SK-N-SH (cell line): ENCODE data around the gene NHS. TPM values are rescaled to one million over a fixed set of nuclear protein-coding genes. Genes with fewer than 3 reads are reported as not detected.

ENCODE experiments used
- CTCF ChIA-PET: fragments of 300-600, 350-600 bp; formaldehyde crosslinking; extraction: SDS; loops from one replicate; lab custom pipeline; 2021; lab: Yijun Ruan, JAX
- POLR2A ChIA-PET: fragments of 350-600 bp; sonication (Branson Sonifier 250); formaldehyde crosslinking; extraction: SDS; loops from one replicate; lab custom pipeline; 2020; ENCODE audit warnings: antibody characterized with exemption, inconsistent platforms; lab: Yijun Ruan, JAX
- DNase-seq: peaks from one replicate; pipeline ENCODE4 v3.0.0; 2012
- H2AFZ ChIP-seq: fragments of 200-600 bp; sonication (generic); 2 replicates; pipeline ENCODE4 v1.8.1; 2016; ENCODE audit warnings: antibody characterized with exemption, mild to moderate bottlenecking, low read depth
- H3F3A ChIP-seq: fragments of 200-600 bp; sonication (generic); replicated peaks from 2 replicates; pipeline ENCODE3; 2016; ENCODE audit warnings: antibody characterized with exemption, mild to moderate bottlenecking; ENCODE audit not compliant: insufficient read depth
- H3K27ac ChIP-seq, 2 experiments: fragments of 200-500 bp in 1 of 2; fragments of 200-600 bp in 1 of 2; sonication (Bioruptor generic) in 1 of 2; sonication (generic), shearing (Covaris generic) in 1 of 2; 2 replicates each; pipeline versions ENCODE4 v1.5.1 to v1.6.1; 2014 to 2016; ENCODE audit warnings: low read depth in 2 of 2, inconsistent platforms in 1 of 2, low read length in 1 of 2, mild to moderate bottlenecking in 1 of 2, mixed read lengths in 1 of 2
- H3K27me3 ChIP-seq: fragments of 200-600 bp; sonication (generic), shearing (Covaris generic); 2 replicates; pipeline ENCODE4 v1.6.1; 2016; ENCODE audit warnings: mixed run types; ENCODE audit not compliant: insufficient read depth
- H3K36me3 ChIP-seq, 2 experiments: fragments of 200-500 bp in 1 of 2; fragments of 200-600 bp in 1 of 2; sonication (Bioruptor generic) in 1 of 2; sonication (generic) in 1 of 2; replicated peaks in 1 of 2; 2 replicates each; pipeline versions ENCODE3 to v1.5.1; 2014 to 2016; ENCODE audit warnings: low read length in 1 of 2, mild to moderate bottlenecking in 1 of 2; ENCODE audit not compliant: insufficient read depth in 2 of 2, control insufficient read depth in 1 of 2
- H3K4me1 ChIP-seq, 2 experiments: fragments of 200-500 bp in 1 of 2; fragments of 200-600 bp in 1 of 2; sonication (Bioruptor generic) in 1 of 2; sonication (generic), shearing (Covaris generic) in 1 of 2; 2 replicates each; pipeline versions ENCODE4 v1.5.1 to v1.6.1; 2014 to 2016; ENCODE audit warnings: low read depth in 1 of 2, low read length in 1 of 2, mixed run types in 1 of 2; ENCODE audit not compliant: insufficient read depth in 2 of 2, control insufficient read depth in 1 of 2
- H3K4me2 ChIP-seq: fragments of 200-600 bp; sonication (generic), shearing (Covaris generic); 2 replicates; pipeline ENCODE4 v1.6.1; 2017; ENCODE audit warnings: mixed run types
- H3K4me3 ChIP-seq, 2 experiments: fragments of 200-500 bp in 1 of 2; fragments of 200-600 bp in 1 of 2; sonication (Bioruptor generic) in 1 of 2; sonication (generic), shearing (Covaris generic) in 1 of 2; 2 replicates each; pipeline versions ENCODE4 v1.5.1 to v1.8.1; 2014 to 2016; ENCODE audit warnings: low read depth in 2 of 2, inconsistent platforms in 1 of 2, low read length in 1 of 2, mild to moderate bottlenecking in 1 of 2, mixed read lengths in 1 of 2, moderate library complexity in 1 of 2
- H3K79me2 ChIP-seq: fragments of 200-600 bp; sonication (generic); 2 replicates; pipeline ENCODE4 v1.8.1; 2017; ENCODE audit warnings: mild to moderate bottlenecking; ENCODE audit not compliant: insufficient read depth
- H3K9ac ChIP-seq: fragments of 200-600 bp; sonication (generic); 2 replicates; pipeline ENCODE4 v1.6.1; 2017; ENCODE audit warnings: mixed run types
- H3K9me2 ChIP-seq: fragments of 200-600 bp; sonication (generic); 2 replicates; pipeline ENCODE4 v1.6.1; 2017; ENCODE audit warnings: mixed run types
- H3K9me3 ChIP-seq: fragments of 200-600 bp; sonication (generic); 2 replicates; pipeline ENCODE4 v1.6.1; 2017; ENCODE audit warnings: mixed run types, mild to moderate bottlenecking, moderate library complexity
- H4K20me1 ChIP-seq: fragments of 200-600 bp; sonication (generic); 2 replicates; pipeline ENCODE4 v1.6.1; 2017; ENCODE audit warnings: mild to moderate bottlenecking, mixed run types; ENCODE audit not compliant: insufficient read depth
- CTCF ChIP-seq: fragments of 200-600 bp; sonication (generic); IDR thresholded peaks from 2 replicates; pipeline ENCODE4 v1.6.1; 2017; ENCODE audit warnings: antibody characterized with exemption, mild to moderate bottlenecking, moderate library complexity
- EP300 ChIP-seq, 2 experiments: IDR thresholded peaks; 2 replicates each; pipeline versions ENCODE4 v1.4.0 to v1.6.1; 2012; ENCODE audit warnings: borderline replicate concordance in 1 of 2, low read depth in 1 of 2, low read length in 1 of 2
- EZH2phosphoT487 ChIP-seq: fragments of 200-600 bp; sonication (generic); IDR thresholded peaks from 2 replicates; pipeline ENCODE4 v1.6.1; 2017; ENCODE audit warnings: low read depth, mixed run types, mild to moderate bottlenecking, antibody characterized with exemption, moderate library complexity, borderline replicate concordance
- FOSL2 ChIP-seq: IDR thresholded peaks from 2 replicates; pipeline ENCODE4 v1.4.0; 2012; ENCODE audit warnings: low read depth, mild to moderate bottlenecking, moderate library complexity, borderline replicate concordance
- FOXM1 ChIP-seq: IDR thresholded peaks from 2 replicates; pipeline ENCODE4 v1.4.0; 2012; ENCODE audit warnings: low read depth, mild to moderate bottlenecking
- GABPA ChIP-seq: IDR thresholded peaks from 2 replicates; pipeline ENCODE4 v1.4.0; 2012; ENCODE audit warnings: low read depth, mild to moderate bottlenecking
- JUND ChIP-seq: IDR thresholded peaks from 2 replicates; pipeline ENCODE4 v1.4.0; 2012
- MEF2A ChIP-seq: IDR thresholded peaks from 2 replicates; pipeline ENCODE4 v1.4.0; 2012; ENCODE audit warnings: low read depth, borderline replicate concordance
- MXI1 ChIP-seq: IDR thresholded peaks from 2 replicates; pipeline ENCODE4 v1.6.1; 2012; ENCODE audit warnings: mild to moderate bottlenecking, low read depth, low read length, improper control_type of control experiment
- NFIC ChIP-seq: IDR thresholded peaks from 2 replicates; pipeline ENCODE4 v1.4.0; 2012; ENCODE audit warnings: borderline replicate concordance
- NRF1 ChIP-seq: IDR thresholded peaks from 2 replicates; pipeline ENCODE4 v1.6.1; 2012; ENCODE audit warnings: low read depth, mild to moderate bottlenecking, low read length
- PBX3 ChIP-seq: IDR thresholded peaks from 2 replicates; pipeline ENCODE4; 2012
- POLR2AphosphoS5 ChIP-seq: IDR thresholded peaks from 2 replicates; pipeline ENCODE4 v1.6.1; 2012; ENCODE audit warnings: low read depth, low read length
- RFX5 ChIP-seq: IDR thresholded peaks from 2 replicates; pipeline ENCODE4 v1.6.1; 2012; ENCODE audit warnings: mild to moderate bottlenecking, improper control_type of control experiment, low read length
- RXRA ChIP-seq: IDR thresholded peaks from 2 replicates; pipeline ENCODE4 v1.4.0; 2012; ENCODE audit warnings: low read depth, mild to moderate bottlenecking, borderline replicate concordance
- WGBS: methylation state at CpG from one replicate; pipeline ENCODE4 v1.1.6; 2017; ENCODE audit warnings: low lambda C conversion rate; 5-methylcytosine and 5-hydroxymethylcytosine counted together
- polyA plus RNA-seq, 3 experiments: library from polyadenylated mRNA; depleted of rRNA; stranded (reverse); fragments of >200 nt; gene quantifications; 2 replicates each; pipeline ENCODE4 v1.2.3, GENCODE V29; 2012
- TF ChIP-seq, protein P1 (sequence below): fragments of 150-350 bp; IDR thresholded peaks from 2 replicates; pipeline ENCODE4 v1.6.1; 2016; ENCODE audit warnings: mild to moderate bottlenecking, low read depth, low read length
- TF ChIP-seq, protein P2 (sequence below): IDR thresholded peaks from 2 replicates; pipeline ENCODE4 v1.4.0; 2012; ENCODE audit warnings: low read depth
- TF ChIP-seq, protein P3 (sequence below): fragments of 150-350 bp; IDR thresholded peaks from 2 replicates; pipeline ENCODE4 v1.6.1; 2017; ENCODE audit warnings: antibody characterized with exemption, low read length, low read depth, borderline replicate concordance
- TF ChIP-seq, protein P4 (sequence below): IDR thresholded peaks from 2 replicates; pipeline ENCODE4 v1.6.1; 2012; ENCODE audit warnings: mild to moderate bottlenecking, low read depth, low read length, moderate library complexity
- TF ChIP-seq, protein P5 (sequence below): IDR thresholded peaks from 2 replicates; pipeline ENCODE4 v1.4.0; 2012; ENCODE audit warnings: low read depth, borderline replicate concordance

The NHS gene
- polyA plus RNA-seq, 1 of the 3 experiments (the other 2 are of a cell fraction) = 1.0 TPM

DNA sequence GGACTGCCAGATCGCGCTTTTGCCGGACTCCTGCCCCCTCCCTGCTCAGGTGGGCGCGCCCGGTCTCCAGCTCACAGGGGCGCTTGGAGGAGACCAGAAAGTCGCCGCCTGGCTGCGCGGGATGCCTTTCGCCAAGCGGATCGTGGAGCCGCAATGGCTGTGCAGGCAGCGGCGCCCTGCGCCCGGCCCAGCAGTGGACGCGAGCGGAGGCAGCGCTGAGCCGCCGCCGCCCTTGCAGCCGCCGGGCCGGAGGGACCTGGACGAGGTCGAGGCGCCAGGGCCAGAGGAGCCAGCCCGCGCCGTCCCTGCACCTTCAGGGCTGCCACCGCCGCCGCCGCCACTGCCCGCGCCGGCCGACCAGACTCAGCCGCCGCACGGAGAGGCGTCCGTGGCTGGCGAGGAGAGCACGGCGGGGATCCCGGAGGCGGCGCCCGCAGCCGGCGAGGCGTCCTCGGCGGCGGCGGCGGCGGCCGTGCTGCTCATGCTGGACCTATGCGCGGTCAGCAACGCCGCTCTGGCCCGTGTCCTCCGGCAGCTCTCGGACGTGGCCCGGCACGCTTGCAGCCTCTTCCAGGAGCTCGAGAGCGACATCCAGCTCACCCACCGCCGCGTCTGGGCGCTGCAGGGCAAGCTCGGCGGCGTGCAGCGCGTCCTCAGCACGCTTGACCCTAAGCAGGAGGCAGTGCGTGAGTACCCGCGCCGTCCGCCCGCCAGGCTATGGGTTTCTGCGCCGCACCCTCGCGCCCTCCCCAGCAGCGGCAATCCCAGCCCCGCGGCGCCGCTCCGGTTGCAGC is 834 bp downstream of the NHS start:
- no peaks in the 10 kb centered on the region for H3K9me3 ChIP-seq
- no peaks in the 10 kb centered on the region for H3K9me2 ChIP-seq
- H3K9ac ChIP-seq = peak overlapping the region; percentile 58; the same call in 1 of the 2 replicates
- H3K36me3 ChIP-seq = no peaks in the 10 kb centered on the region
- no peaks in the 10 kb centered on the region for H3F3A ChIP-seq
- peak; percentile 64 for DNase-seq
- H3K27ac ChIP-seq = no peak overlapping the region
- peaks cover 0 to 10% of the 10 kb centered on the region in 2 experiments; a peak in 1 of 4 replicates for H3K4me1 ChIP-seq
- peaks cover 4% of the 10 kb centered on the region; the same call in 1 of the 2 replicates for H3K27me3 ChIP-seq
- peak overlapping the region; percentile 41; the same call in 1 of the 2 replicates for H2AFZ ChIP-seq
- H3K4me3 ChIP-seq = peak overlapping the region; percentile 53 to 59
- ChIA-PET POLR2A (no interaction called here), CTCF (interaction anchor here (1.1 to 1.4 kb wide), 4 partner anchors 32 to 493 kb away, joined by 3 to 5 read pairs (median 3); no protein-coding TSS in a partner anchor)
- H4K20me1 ChIP-seq = no peaks in the 10 kb centered on the region
- peaks cover 16% of the 10 kb centered on the region for H3K79me2 ChIP-seq
- TF ChIP-seq, protein P1, sequence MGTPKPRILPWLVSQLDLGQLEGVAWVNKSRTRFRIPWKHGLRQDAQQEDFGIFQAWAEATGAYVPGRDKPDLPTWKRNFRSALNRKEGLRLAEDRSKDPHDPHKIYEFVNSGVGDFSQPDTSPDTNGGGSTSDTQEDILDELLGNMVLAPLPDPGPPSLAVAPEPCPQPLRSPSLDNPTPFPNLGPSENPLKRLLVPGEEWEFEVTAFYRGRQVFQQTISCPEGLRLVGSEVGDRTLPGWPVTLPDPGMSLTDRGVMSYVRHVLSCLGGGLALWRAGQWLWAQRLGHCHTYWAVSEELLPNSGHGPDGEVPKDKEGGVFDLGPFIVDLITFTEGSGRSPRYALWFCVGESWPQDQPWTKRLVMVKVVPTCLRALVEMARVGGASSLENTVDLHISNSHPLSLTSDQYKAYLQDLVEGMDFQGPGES = no peak
- TF ChIP-seq, protein P2, sequence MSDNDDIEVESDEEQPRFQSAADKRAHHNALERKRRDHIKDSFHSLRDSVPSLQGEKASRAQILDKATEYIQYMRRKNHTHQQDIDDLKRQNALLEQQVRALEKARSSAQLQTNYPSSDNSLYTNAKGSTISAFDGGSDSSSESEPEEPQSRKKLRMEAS = no peak
- TF ChIP-seq EZH2phosphoT487 = no peak
- TF ChIP-seq FOXM1 = no peak
- TF ChIP-seq POLR2AphosphoS5 = no peak
- TF ChIP-seq, protein P3, sequence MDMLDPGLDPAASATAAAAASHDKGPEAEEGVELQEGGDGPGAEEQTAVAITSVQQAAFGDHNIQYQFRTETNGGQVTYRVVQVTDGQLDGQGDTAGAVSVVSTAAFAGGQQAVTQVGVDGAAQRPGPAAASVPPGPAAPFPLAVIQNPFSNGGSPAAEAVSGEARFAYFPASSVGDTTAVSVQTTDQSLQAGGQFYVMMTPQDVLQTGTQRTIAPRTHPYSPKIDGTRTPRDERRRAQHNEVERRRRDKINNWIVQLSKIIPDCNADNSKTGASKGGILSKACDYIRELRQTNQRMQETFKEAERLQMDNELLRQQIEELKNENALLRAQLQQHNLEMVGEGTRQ = no peak
- TF ChIP-seq MEF2A = no peak
- no peak for TF ChIP-seq GABPA
- TF ChIP-seq RFX5 = no peak
- TF ChIP-seq EP300 (IDR thresholded peaks at IDR 0.05; ENCODE audit: borderline replicate concordance in 1 of 2, low read depth in 1 of 2, low read length in 1 of 2) = no peak
- TF ChIP-seq NFIC = no peak
- TF ChIP-seq NRF1 = no peak
- TF ChIP-seq RXRA = no peak
- TF ChIP-seq JUND = no peak
- TF ChIP-seq MXI1 = no peak
- TF ChIP-seq, protein P4, sequence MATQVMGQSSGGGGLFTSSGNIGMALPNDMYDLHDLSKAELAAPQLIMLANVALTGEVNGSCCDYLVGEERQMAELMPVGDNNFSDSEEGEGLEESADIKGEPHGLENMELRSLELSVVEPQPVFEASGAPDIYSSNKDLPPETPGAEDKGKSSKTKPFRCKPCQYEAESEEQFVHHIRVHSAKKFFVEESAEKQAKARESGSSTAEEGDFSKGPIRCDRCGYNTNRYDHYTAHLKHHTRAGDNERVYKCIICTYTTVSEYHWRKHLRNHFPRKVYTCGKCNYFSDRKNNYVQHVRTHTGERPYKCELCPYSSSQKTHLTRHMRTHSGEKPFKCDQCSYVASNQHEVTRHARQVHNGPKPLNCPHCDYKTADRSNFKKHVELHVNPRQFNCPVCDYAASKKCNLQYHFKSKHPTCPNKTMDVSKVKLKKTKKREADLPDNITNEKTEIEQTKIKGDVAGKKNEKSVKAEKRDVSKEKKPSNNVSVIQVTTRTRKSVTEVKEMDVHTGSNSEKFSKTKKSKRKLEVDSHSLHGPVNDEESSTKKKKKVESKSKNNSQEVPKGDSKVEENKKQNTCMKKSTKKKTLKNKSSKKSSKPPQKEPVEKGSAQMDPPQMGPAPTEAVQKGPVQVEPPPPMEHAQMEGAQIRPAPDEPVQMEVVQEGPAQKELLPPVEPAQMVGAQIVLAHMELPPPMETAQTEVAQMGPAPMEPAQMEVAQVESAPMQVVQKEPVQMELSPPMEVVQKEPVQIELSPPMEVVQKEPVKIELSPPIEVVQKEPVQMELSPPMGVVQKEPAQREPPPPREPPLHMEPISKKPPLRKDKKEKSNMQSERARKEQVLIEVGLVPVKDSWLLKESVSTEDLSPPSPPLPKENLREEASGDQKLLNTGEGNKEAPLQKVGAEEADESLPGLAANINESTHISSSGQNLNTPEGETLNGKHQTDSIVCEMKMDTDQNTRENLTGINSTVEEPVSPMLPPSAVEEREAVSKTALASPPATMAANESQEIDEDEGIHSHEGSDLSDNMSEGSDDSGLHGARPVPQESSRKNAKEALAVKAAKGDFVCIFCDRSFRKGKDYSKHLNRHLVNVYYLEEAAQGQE = no peak
- no peak for TF ChIP-seq PBX3
- TF ChIP-seq, protein P5, sequence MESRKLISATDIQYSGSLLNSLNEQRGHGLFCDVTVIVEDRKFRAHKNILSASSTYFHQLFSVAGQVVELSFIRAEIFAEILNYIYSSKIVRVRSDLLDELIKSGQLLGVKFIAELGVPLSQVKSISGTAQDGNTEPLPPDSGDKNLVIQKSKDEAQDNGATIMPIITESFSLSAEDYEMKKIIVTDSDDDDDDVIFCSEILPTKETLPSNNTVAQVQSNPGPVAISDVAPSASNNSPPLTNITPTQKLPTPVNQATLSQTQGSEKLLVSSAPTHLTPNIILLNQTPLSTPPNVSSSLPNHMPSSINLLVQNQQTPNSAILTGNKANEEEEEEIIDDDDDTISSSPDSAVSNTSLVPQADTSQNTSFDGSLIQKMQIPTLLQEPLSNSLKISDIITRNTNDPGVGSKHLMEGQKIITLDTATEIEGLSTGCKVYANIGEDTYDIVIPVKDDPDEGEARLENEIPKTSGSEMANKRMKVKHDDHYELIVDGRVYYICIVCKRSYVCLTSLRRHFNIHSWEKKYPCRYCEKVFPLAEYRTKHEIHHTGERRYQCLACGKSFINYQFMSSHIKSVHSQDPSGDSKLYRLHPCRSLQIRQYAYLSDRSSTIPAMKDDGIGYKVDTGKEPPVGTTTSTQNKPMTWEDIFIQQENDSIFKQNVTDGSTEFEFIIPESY = no peak
- TF ChIP-seq CTCF = no peak
- no peak for TF ChIP-seq FOSL2
- WGBS = 18% methylated on average over 15 of the region's 103 CpGs
- H3K4me2 ChIP-seq = peak overlapping the region; percentile 83
